Neuron (in vitro differentiated cells): ENCODE data around the gene PLCB4.
"Not testable (repeated sequence)": the region's sequence is repeated elsewhere in the genome, so short reads cannot be mapped to it uniquely, and the experiment has no call there.

Source experiments
- H2AFZ ChIP-seq: one replicate; pipeline ENCODE4 v1.6.1; 2013; ENCODE audit warnings: low read depth, mild to moderate bottlenecking, inconsistent platforms, low read length, moderate library complexity
- H3K27me3 ChIP-seq: one replicate; pipeline ENCODE4 v1.6.1; 2013; ENCODE audit warnings: low read length; ENCODE audit not compliant: insufficient read depth
- H3K36me3 ChIP-seq: one replicate; pipeline ENCODE4 v1.6.1; 2013; ENCODE audit warnings: low read length; ENCODE audit not compliant: insufficient read depth
- H3K4me1 ChIP-seq: one replicate; pipeline ENCODE4 v1.6.1; 2013; ENCODE audit warnings: low read length; ENCODE audit not compliant: insufficient read depth
- H3K4me3 ChIP-seq: 2 replicates; pipeline ENCODE4 v1.5.1; 2013; ENCODE audit warnings: mild to moderate bottlenecking, low read length, moderate library complexity
- H3K9me3 ChIP-seq: one replicate; pipeline ENCODE4 v1.6.1; 2013; ENCODE audit warnings: low read length

The PLCB4 gene

GRCh38 chr20:9385345-9386310 is 316.7 kb downstream of the PLCB4 start:
- not testable (repeated sequence) for H3K4me1 ChIP-seq, H3K4me3 ChIP-seq, H2AFZ ChIP-seq, H3K27me3 ChIP-seq
- H3K36me3 ChIP-seq, result peaks cover 19% of the 10 kb centered on the region
- peaks cover 15% of the 10 kb centered on the region for H3K9me3 ChIP-seq

GRCh38 chr20:9388160-9388812 is 319.4 kb downstream of the PLCB4 start:
- Histone ChIP-seq H2AFZ (no peak overlapping the region), H3K4me3 (no peak overlapping the region), H3K4me1 (peaks cover 3% of the 10 kb centered on the region), H3K9me3 (peaks cover 12% of the 10 kb centered on the region), H3K27me3 (no peaks in the 10 kb centered on the region), H3K36me3 (peaks cover 26% of the 10 kb centered on the region)

- no peak overlapping the region for H3K4me3 ChIP-seq
- peaks cover 10% of the 10 kb centered on the region for H3K9me3 ChIP-seq
- H2AFZ ChIP-seq, result no peak overlapping the region
- peaks cover 3% of the 10 kb centered on the region for H3K4me1 ChIP-seq
- peaks cover 26% of the 10 kb centered on the region for H3K36me3 ChIP-seq
- H3K27me3 ChIP-seq, result no peaks in the 10 kb centered on the region
Observed at GRCh38 chr20:9388813-9389161, 319.9 kb downstream of the PLCB4 start.

GRCh38 chr20:9389346-9389745 is 320.5 kb downstream of the PLCB4 start:
- Histone ChIP-seq H3K4me3 (no peak overlapping the region), H3K4me1 (peaks cover 3% of the 10 kb centered on the region), H3K9me3 (peaks cover 6% of the 10 kb centered on the region), H3K27me3 (no peaks in the 10 kb centered on the region), H2AFZ (no peak overlapping the region), H3K36me3 (peaks cover 26% of the 10 kb centered on the region)

- Histone ChIP-seq H2AFZ (no peak overlapping the region), H3K4me3 (no peak overlapping the region), H3K36me3 (peaks cover 23% of the 10 kb centered on the region), H3K9me3 (peaks cover 4% of the 10 kb centered on the region), H3K4me1 (peaks cover 3% of the 10 kb centered on the region), H3K27me3 (no peaks in the 10 kb centered on the region)
Observed at GRCh38 chr20:9390441-9390840, 321.6 kb downstream of the PLCB4 start.

- peaks cover 3% of the 10 kb centered on the region for H3K4me1 ChIP-seq
- no peaks in the 10 kb centered on the region for H3K9me3 ChIP-seq
- H2AFZ ChIP-seq, result no peak overlapping the region
- no peaks in the 10 kb centered on the region for H3K27me3 ChIP-seq
- H3K36me3 ChIP-seq, result peaks cover 22% of the 10 kb centered on the region
- H3K4me3 ChIP-seq, result no peak overlapping the region
Observed at GRCh38 chr20:9392892-9393857, 324.3 kb downstream of the PLCB4 start.

- peaks cover 11% of the 10 kb centered on the region for H3K36me3 ChIP-seq
- no peak overlapping the region for H3K4me3 ChIP-seq
- H2AFZ ChIP-seq, result no peak overlapping the region
- no peaks in the 10 kb centered on the region for H3K9me3 ChIP-seq
- H3K4me1 ChIP-seq, result peaks cover 3% of the 10 kb centered on the region
- no peaks in the 10 kb centered on the region for H3K27me3 ChIP-seq
Observed at GRCh38 chr20:9395971-9396370, 327.1 kb downstream of the PLCB4 start.

- Histone ChIP-seq H3K36me3 (peaks cover 23% of the 10 kb centered on the region), H2AFZ (no peak overlapping the region), H3K9me3 (peaks cover 5% of the 10 kb centered on the region)
Observed at GRCh38 chr20:9397928-9398327, 329.0 kb downstream of the PLCB4 start.

GRCh38 chr20:9398882-9399281 is 330.0 kb downstream of the PLCB4 start:
- Histone ChIP-seq H2AFZ (no peak overlapping the region), H3K36me3 (peaks cover 25% of the 10 kb centered on the region), H3K9me3 (peaks cover 5% of the 10 kb centered on the region), H3K27me3 (no peaks in the 10 kb centered on the region), H3K4me1 (no peaks in the 10 kb centered on the region), H3K4me3 (no peak overlapping the region)

More at GRCh38 chr20:9397928-9398327, 329.0 kb downstream of the PLCB4 start:
- peaks cover 2% of the 10 kb centered on the region for H3K4me1 ChIP-seq
- H3K27me3 ChIP-seq, result no peaks in the 10 kb centered on the region
- no peak overlapping the region for H3K4me3 ChIP-seq

- H3K27me3 ChIP-seq, result no peaks in the 10 kb centered on the region
- peaks cover 5% of the 10 kb centered on the region for H3K9me3 ChIP-seq
- peaks cover 25% of the 10 kb centered on the region for H3K36me3 ChIP-seq
- no peak overlapping the region for H3K4me3 ChIP-seq
- H3K4me1 ChIP-seq, result no peaks in the 10 kb centered on the region
- no peak overlapping the region for H2AFZ ChIP-seq
Observed at GRCh38 chr20:9399322-9399721, 330.4 kb downstream of the PLCB4 start.

- Histone ChIP-seq H3K36me3 (peaks cover 23% of the 10 kb centered on the region), H3K9me3 (peaks cover 5% of the 10 kb centered on the region), H3K4me1 (no peaks in the 10 kb centered on the region), H3K4me3 (no peak overlapping the region), H2AFZ (no peak overlapping the region), H3K27me3 (no peaks in the 10 kb centered on the region)
Observed at GRCh38 chr20:9400171-9401025, 331.5 kb downstream of the PLCB4 start.

GRCh38 chr20:9401371-9401770 is 332.5 kb downstream of the PLCB4 start:
- H3K9me3 ChIP-seq, result peaks cover 5% of the 10 kb centered on the region
- H3K27me3 ChIP-seq, result no peaks in the 10 kb centered on the region
- H3K4me1 ChIP-seq, result no peaks in the 10 kb centered on the region
- H2AFZ ChIP-seq, result no peak overlapping the region
- no peak overlapping the region for H3K4me3 ChIP-seq
- H3K36me3 ChIP-seq, result peaks cover 20% of the 10 kb centered on the region
